HCT116 (cell line): ENCODE data around the gene GDAP1L1.

Experiments used
- CBX3 ChIP-seq: IDR thresholded peaks from 2 replicates; pipeline ENCODE4 v1.6.1; 2012; ENCODE audit warnings: low read depth
- EZH2 ChIP-seq: fragments of 200-600 bp; sonication (generic); IDR thresholded peaks from 2 replicates; pipeline ENCODE4 v1.6.1; 2017; ENCODE audit warnings: antibody characterized with exemption, mixed run types
- EZH2phosphoT487 ChIP-seq: fragments of 200-600 bp; IDR thresholded peaks from 2 replicates; pipeline ENCODE4 v1.6.1; 2018; ENCODE audit warnings: antibody characterized with exemption, borderline replicate concordance
- FOSL1 ChIP-seq: IDR thresholded peaks from 2 replicates; pipeline ENCODE4 v1.6.1; 2012; ENCODE audit warnings: low read depth
- JUND ChIP-seq: IDR thresholded peaks from 2 replicates; pipeline ENCODE4 v1.6.1; 2012
- POLR2A ChIP-seq: IDR thresholded peaks from 2 replicates; pipeline ENCODE4 v1.7.0; 2011; ENCODE audit warnings: borderline replicate concordance; ENCODE audit not compliant: insufficient read depth, insufficient read length; ENCODE audit errors: extremely low read depth
- POLR2AphosphoS5 ChIP-seq: IDR thresholded peaks from 2 replicates; pipeline ENCODE4 v1.6.1; 2011; ENCODE audit warnings: mild to moderate bottlenecking, low read depth, low read length, moderate library complexity
- RAD21 ChIP-seq: IDR thresholded peaks from 2 replicates; pipeline ENCODE4 v1.6.1; 2012; ENCODE audit warnings: low read depth, mild to moderate bottlenecking
- SIN3A ChIP-seq: IDR thresholded peaks from 2 replicates; pipeline ENCODE4 v1.6.1; 2012; ENCODE audit warnings: low read depth
- SP1 ChIP-seq: IDR thresholded peaks from 2 replicates; pipeline ENCODE4 v1.6.1; 2012; ENCODE audit warnings: low read depth
- YY1 ChIP-seq: IDR thresholded peaks from 2 replicates; pipeline ENCODE4 v1.6.1; 2011; ENCODE audit warnings: low read length, low read depth, moderate library complexity, mild to moderate bottlenecking; ENCODE audit not compliant: insufficient replicate concordance; ENCODE audit errors: extremely low read depth
- ZNF274 ChIP-seq: fragments of 200-500 bp; sonication (Bioruptor generic); IDR thresholded peaks from 2 replicates; pipeline ENCODE4 v1.6.1; 2014; ENCODE audit warnings: mild to moderate bottlenecking, low read depth, low read length, inconsistent platforms
- TF ChIP-seq, protein P1 (sequence below), 3 experiments: fragments of 200-600 bp in 1 of 3; sonication (generic) in 1 of 3; IDR thresholded peaks in 2 of 3; conservative IDR thresholded peaks in 1 of 3; 2 replicates each; pipeline ENCODE4 v1.5.1; 2012 to 2017; ENCODE audit warnings: low read depth in 2 of 3, low read length in 2 of 3, antibody characterized with exemption in 1 of 3, borderline replicate concordance in 1 of 3, control low read depth in 1 of 3, mild to moderate bottlenecking in 1 of 3, mixed read lengths in 1 of 3, mixed run types in 1 of 3, moderate library complexity in 1 of 3; ENCODE audit not compliant: insufficient read depth in 1 of 3
- TF ChIP-seq, protein P2 (sequence below): IDR thresholded peaks from 2 replicates; pipeline ENCODE4 v1.6.1; 2012; ENCODE audit warnings: low read depth

DNA sequence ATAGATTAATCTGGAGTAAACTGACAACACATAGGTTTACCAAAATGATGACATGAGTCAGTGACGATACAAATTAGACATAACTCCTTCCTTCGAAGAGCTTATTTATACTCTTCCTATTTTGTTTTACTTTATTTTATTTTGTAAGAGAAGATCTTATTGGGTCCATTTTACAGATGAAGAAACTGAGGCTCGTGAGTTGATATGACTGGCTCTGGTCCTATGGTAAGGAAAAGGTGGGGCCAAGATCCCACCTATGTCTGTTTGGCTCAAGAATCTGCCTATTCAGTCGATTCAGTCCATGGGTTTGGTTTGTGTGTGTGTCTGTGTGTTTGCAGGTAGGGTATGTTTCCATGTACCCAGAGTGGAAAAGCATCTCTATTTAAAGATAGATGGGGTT, 81.3 kb downstream of the GDAP1L1 start:
- no peak for TF ChIP-seq RAD21
- TF ChIP-seq, protein P1, sequence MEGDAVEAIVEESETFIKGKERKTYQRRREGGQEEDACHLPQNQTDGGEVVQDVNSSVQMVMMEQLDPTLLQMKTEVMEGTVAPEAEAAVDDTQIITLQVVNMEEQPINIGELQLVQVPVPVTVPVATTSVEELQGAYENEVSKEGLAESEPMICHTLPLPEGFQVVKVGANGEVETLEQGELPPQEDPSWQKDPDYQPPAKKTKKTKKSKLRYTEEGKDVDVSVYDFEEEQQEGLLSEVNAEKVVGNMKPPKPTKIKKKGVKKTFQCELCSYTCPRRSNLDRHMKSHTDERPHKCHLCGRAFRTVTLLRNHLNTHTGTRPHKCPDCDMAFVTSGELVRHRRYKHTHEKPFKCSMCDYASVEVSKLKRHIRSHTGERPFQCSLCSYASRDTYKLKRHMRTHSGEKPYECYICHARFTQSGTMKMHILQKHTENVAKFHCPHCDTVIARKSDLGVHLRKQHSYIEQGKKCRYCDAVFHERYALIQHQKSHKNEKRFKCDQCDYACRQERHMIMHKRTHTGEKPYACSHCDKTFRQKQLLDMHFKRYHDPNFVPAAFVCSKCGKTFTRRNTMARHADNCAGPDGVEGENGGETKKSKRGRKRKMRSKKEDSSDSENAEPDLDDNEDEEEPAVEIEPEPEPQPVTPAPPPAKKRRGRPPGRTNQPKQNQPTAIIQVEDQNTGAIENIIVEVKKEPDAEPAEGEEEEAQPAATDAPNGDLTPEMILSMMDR (IDR thresholded peaks at IDR 0.05 in 2 of 3, conservative IDR thresholded peaks at IDR 0.05 in 1 of 3; ENCODE audit: borderline replicate concordance in 1 of 3, insufficient read depth in 1 of 3, low read depth in 2 of 3, low read length in 2 of 3), result no peak
- no peak for TF ChIP-seq CBX3
- no peak for TF ChIP-seq EZH2
- TF ChIP-seq JUND, result no peak
- TF ChIP-seq EZH2phosphoT487, result no peak
- no peak for TF ChIP-seq SP1
- TF ChIP-seq POLR2AphosphoS5, result no peak
- TF ChIP-seq POLR2A, result no peak
- TF ChIP-seq, protein P2, sequence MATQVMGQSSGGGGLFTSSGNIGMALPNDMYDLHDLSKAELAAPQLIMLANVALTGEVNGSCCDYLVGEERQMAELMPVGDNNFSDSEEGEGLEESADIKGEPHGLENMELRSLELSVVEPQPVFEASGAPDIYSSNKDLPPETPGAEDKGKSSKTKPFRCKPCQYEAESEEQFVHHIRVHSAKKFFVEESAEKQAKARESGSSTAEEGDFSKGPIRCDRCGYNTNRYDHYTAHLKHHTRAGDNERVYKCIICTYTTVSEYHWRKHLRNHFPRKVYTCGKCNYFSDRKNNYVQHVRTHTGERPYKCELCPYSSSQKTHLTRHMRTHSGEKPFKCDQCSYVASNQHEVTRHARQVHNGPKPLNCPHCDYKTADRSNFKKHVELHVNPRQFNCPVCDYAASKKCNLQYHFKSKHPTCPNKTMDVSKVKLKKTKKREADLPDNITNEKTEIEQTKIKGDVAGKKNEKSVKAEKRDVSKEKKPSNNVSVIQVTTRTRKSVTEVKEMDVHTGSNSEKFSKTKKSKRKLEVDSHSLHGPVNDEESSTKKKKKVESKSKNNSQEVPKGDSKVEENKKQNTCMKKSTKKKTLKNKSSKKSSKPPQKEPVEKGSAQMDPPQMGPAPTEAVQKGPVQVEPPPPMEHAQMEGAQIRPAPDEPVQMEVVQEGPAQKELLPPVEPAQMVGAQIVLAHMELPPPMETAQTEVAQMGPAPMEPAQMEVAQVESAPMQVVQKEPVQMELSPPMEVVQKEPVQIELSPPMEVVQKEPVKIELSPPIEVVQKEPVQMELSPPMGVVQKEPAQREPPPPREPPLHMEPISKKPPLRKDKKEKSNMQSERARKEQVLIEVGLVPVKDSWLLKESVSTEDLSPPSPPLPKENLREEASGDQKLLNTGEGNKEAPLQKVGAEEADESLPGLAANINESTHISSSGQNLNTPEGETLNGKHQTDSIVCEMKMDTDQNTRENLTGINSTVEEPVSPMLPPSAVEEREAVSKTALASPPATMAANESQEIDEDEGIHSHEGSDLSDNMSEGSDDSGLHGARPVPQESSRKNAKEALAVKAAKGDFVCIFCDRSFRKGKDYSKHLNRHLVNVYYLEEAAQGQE, result no peak
- no peak for TF ChIP-seq YY1
- TF ChIP-seq ZNF274, result no peak
- no peak for TF ChIP-seq SIN3A
- no peak for TF ChIP-seq FOSL1
